T-helper 1 cell treated with Interleukin-12 subunit alpha and Interleukin-12 subunit beta and Interleukin-4 antibody, amounts not matched to agents 30 ng/mL and 1 ng/mL, for 36 hours (primary cell): ENCODE results near the gene TSC22D4. TPM values are rescaled to one million over a fixed set of nuclear protein-coding genes. Genes with fewer than 3 reads are reported as not detected.
"Not testable (repeated sequence)": the region's sequence is repeated elsewhere in the genome, so short reads cannot be mapped to it uniquely, and the experiment has no call there.

Source experiments
- intact Hi-C: fragments of 100-400 bp; cut with micrococcal nuclease; formaldehyde crosslinking; loops from one replicate; pipeline ENCODE4 v1.15.1; 2024
- total RNA-seq: library from RNA; stranded (reverse); gene quantifications from 2 replicates; pipeline ENCODE4 v1.2.3, GENCODE V29; 2022

The TSC22D4 gene
- total RNA-seq, 1 donor from 2014 or later, result 125 TPM

GRCh38 chr7:100446040-100446439 is 33.0 kb downstream of the TSC22D4 start:
- intact Hi-C loops, result no loop called here

- intact Hi-C loops, result no loop called here
Measured at GRCh38 chr7:100444311-100445278, 34.4 kb downstream of the TSC22D4 start.

GRCh38 chr7:100443096-100443840 is 35.7 kb downstream of the TSC22D4 start:
- intact Hi-C loops, result no loop called here

GRCh38 chr7:100441641-100442535 is 37.1 kb downstream of the TSC22D4 start:
- intact Hi-C loops, result no loop called here

GRCh38 chr7:100439244-100439643 is 39.8 kb downstream of the TSC22D4 start:
- intact Hi-C loops, result not testable (repeated sequence)

GRCh38 chr7:100438731-100439130 is 40.3 kb downstream of the TSC22D4 start:
- intact Hi-C loops, result not testable (repeated sequence)

GRCh38 chr7:100438172-100438571 is 40.8 kb downstream of the TSC22D4 start:
- intact Hi-C loops, result no loop called here

- intact Hi-C loops, result loop anchor here (2.0 kb wide), 1 partner anchor 647 kb away; the partner anchor contains the start of gene TRIM56
Measured at GRCh38 chr7:100437150-100438100, 41.6 kb downstream of the TSC22D4 start.

- intact Hi-C loops, result loop anchor here (1.0 to 2.0 kb wide), 9 partner anchors 7 to 649 kb away; partner anchors contain the start of genes CNPY4, FBXO24, LRCH4 and MOSPD3
Measured at GRCh38 chr7:100435401-100436304, 43.4 kb downstream of the TSC22D4 start.

GRCh38 chr7:100434297-100435144 is 44.5 kb downstream of the TSC22D4 start:
- intact Hi-C loops, result no loop called here

GRCh38 chr7:100433592-100434296 is 45.3 kb downstream of the TSC22D4 start:
- intact Hi-C loops, result no loop called here

GRCh38 chr7:100433276-100433591 is 45.8 kb downstream of the TSC22D4 start:
- intact Hi-C loops, result no loop called here

- intact Hi-C loops, result no loop called here
Measured at GRCh38 chr7:100432621-100433275, 46.3 kb downstream of the TSC22D4 start.

GRCh38 chr7:100432053-100432452 is 47.0 kb downstream of the TSC22D4 start:
- intact Hi-C loops, result no loop called here

- intact Hi-C loops, result no loop called here
Measured at GRCh38 chr7:100431286-100431735, 47.7 kb downstream of the TSC22D4 start.

GRCh38 chr7:100430493-100431285 is 48.3 kb downstream of the TSC22D4 start:
- intact Hi-C loops, result no loop called here
